ENCODE data around the gene APOL3.
"Not testable (repeated sequence)": the region's sequence is repeated elsewhere in the genome, so short reads cannot be mapped to it uniquely, and the experiment has no call there.

Gene APOL3

DNA sequence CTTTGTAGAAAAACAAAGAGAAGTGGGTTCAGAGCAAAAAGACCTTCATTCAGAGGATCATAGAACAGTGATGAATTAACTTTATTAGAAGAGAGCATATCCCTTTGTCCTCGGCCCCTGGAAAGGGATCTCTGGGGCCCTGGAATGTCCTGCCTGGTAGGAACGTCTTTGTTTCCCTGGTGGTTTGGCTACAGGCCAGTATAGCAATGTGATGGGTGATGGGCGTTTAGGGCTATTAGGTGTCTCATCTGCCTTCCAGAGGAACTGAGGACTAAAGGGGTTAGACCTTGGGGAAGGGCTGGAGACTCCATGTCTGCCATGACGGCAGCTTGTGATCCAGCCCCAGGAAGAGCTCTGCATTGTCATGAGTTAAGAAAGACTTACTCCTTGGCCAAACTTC, 32.0 kb upstream of the APOL3 start:
- in situ Hi-C loops (cut with HindIII; ENCODE audit: low sequenced_read_pairs), result no loop called here
- no peak for DNase-seq (ENCODE audit: low read depth, low spot score)
- no peak overlapping the region for H3K4me3 ChIP-seq (ENCODE audit: low read depth, low read length)
- TF ChIP-seq, protein P1, sequence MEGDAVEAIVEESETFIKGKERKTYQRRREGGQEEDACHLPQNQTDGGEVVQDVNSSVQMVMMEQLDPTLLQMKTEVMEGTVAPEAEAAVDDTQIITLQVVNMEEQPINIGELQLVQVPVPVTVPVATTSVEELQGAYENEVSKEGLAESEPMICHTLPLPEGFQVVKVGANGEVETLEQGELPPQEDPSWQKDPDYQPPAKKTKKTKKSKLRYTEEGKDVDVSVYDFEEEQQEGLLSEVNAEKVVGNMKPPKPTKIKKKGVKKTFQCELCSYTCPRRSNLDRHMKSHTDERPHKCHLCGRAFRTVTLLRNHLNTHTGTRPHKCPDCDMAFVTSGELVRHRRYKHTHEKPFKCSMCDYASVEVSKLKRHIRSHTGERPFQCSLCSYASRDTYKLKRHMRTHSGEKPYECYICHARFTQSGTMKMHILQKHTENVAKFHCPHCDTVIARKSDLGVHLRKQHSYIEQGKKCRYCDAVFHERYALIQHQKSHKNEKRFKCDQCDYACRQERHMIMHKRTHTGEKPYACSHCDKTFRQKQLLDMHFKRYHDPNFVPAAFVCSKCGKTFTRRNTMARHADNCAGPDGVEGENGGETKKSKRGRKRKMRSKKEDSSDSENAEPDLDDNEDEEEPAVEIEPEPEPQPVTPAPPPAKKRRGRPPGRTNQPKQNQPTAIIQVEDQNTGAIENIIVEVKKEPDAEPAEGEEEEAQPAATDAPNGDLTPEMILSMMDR (IDR thresholded peaks at IDR 0.05; ENCODE audit: low read depth, low read length), result no peak

DNA sequence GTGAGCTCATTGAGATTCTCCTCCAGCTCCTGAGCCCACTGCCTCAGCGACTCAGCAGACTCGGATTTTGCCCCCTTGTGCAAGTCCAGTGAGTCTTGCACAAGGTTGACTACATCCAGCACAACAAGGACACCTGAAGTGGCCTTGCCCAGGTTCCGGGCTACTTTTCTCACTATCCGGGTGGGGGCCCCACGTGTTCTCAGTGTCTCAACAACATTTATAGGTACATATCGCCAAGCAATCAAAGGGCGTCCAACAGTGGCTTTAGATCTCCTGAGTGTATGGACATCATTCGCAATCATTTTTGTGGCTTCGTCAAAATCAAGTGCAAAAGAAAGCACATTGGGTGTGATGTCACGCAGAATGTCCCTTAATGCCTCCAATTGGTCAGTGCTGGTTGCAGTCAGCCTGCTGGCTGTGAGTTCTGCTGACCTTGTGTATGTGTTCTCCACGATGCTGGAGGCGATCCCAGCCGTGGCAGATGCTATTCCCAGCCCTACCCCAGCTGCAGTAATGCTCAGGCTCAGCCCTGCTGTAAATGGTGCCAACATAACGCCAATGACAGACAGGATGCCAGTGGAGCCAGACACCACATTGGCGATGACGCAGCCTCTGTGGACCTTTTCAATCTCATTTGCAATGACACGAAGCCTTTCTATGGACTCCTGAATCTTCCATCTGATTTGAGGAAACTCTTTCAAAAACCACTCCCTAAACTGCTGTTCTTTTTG, 30.7 kb upstream of the APOL3 start:
- no peak overlapping the region for H3K4me3 ChIP-seq (ENCODE audit: low read depth, low read length)
- in situ Hi-C loops (cut with HindIII; ENCODE audit: low sequenced_read_pairs), result no loop called here
- peak; percentile 15 for DNase-seq (ENCODE audit: low read depth, low spot score)
- TF ChIP-seq, protein P1 (IDR thresholded peaks at IDR 0.05; ENCODE audit: low read depth, low read length), result no peak

DNA sequence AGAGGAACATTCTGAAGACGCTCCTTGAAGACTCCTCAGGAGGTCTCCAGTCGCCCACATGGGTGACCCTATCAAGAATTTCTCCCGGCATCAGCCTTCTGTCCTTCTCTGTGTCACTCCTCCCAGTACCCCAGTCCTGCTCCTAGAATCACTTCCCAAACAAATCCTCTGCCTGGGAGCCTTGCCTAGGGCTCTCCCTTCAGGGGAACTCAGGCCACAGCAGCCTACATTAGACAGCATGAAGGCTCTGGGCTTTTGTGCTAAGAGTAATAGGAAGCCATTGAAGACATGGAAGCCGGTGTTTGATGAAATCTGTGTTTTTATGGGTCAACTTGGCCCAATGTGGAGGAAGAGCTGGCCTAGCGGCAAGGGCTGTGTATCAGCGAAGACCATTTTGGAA, 27.3 kb upstream of the APOL3 start:
- DNase-seq (ENCODE audit: low read depth, low spot score); H3K4me3 ChIP-seq (ENCODE audit: low read depth, low read length); in situ Hi-C loops (cut with HindIII; ENCODE audit: low sequenced_read_pairs): not testable (repeated sequence)

DNA sequence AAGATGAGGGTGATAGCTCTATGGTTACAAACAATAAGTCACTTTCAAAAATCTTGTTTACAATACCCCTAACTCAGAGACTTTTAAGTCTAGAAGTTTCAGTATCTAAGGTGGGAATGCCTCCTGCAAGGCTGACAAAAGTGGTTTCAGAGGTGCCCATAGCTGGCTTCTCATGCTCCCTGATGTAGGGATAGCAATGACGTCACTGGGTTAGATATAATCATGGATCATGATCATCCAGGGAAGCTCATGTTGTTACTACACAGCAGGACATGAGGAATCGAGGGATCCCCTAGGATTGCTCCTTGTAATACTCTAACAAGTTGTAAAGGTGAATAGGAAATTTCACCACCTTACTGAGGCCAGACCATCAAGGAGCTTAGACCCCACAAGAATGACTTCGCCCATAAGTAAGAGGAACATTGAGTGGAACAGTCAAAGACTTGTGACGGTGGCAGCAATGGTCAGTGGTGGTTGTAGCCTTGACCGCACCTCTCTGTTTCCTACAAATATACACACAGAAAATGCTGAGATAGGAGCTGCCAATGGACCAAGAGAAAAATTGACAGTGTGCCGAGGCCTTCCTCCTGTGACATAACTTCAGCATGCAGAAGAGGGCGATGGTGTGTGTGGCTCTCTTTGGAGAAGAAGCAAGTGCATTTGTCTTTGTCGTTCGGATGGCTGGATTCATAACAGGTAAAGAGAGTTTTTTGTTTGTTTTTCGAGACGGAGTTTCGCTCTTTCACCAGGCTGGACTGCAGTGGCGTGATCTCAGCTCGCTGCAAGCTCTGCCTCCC, 25.5 kb upstream of the APOL3 start:
- no peak for DNase-seq (ENCODE audit: low read depth, low spot score)
- TF ChIP-seq, protein P1 (IDR thresholded peaks at IDR 0.05; ENCODE audit: low read depth, low read length), result no peak
- in situ Hi-C loops (cut with HindIII; ENCODE audit: low sequenced_read_pairs), result no loop called here
- H3K4me3 ChIP-seq (ENCODE audit: low read depth, low read length), result no peak overlapping the region

DNA sequence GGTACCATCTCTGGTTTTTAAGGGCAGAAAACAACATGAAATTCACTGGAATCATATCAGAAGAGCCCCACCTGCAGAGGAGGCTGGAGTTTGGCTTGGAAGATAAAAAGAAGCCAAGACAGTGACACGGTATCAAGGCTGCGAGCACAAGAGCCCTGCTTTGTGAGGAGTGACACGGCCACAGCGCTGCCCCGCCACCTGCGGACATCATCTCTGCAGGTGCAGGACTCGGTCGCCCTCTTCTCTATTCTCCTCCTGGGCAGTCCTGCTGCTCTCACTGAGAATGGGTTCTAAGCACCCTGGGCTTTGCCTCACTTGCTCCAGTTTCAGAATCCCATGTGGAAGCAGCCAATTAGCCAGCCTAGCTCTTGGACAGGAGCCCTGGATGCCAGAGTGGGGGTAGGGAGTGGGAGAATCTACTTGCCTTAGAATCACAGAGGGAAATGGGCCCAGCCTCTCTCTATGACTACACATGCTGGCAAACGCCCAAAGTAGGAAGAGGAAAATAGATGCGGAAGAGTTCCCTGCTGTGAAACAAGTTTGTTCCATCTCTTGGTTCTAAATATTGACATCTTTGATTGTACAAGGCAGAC, 24.0 kb upstream of the APOL3 start:
- TF ChIP-seq, protein P1 (IDR thresholded peaks at IDR 0.05; ENCODE audit: low read depth, low read length), result no peak
- DNase-seq (ENCODE audit: low read depth, low spot score), result peak; percentile 18
- no peak overlapping the region for H3K4me3 ChIP-seq (ENCODE audit: low read depth, low read length)
- in situ Hi-C loops (cut with HindIII; ENCODE audit: low sequenced_read_pairs), result no loop called here

DNA sequence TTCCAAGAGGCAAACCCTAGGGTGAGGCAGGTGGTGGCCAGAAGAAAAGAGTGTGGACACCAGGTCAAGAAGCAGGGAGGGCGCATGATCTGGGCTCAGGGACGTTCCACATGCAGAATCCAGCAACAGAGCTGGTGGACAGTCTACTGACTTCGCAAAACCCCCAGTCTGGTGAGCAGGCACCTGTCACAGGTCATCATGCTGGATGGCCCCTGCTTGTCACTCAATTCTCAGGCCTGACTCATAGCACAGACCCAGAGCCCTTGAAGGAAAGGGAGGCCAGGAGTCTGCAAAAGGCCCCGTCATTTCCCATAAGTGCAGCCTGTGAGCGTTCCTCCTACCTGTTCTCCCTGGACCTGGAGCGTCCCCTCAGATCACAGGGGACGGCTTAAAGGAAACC, 22.9 kb upstream of the APOL3 start:
- DNase-seq (ENCODE audit: low read depth, low spot score), result no peak
- in situ Hi-C loops (cut with HindIII; ENCODE audit: low sequenced_read_pairs), result no loop called here
- TF ChIP-seq, protein P1 (IDR thresholded peaks at IDR 0.05; ENCODE audit: low read depth, low read length), result no peak
- no peak overlapping the region for H3K4me3 ChIP-seq (ENCODE audit: low read depth, low read length)

DNA sequence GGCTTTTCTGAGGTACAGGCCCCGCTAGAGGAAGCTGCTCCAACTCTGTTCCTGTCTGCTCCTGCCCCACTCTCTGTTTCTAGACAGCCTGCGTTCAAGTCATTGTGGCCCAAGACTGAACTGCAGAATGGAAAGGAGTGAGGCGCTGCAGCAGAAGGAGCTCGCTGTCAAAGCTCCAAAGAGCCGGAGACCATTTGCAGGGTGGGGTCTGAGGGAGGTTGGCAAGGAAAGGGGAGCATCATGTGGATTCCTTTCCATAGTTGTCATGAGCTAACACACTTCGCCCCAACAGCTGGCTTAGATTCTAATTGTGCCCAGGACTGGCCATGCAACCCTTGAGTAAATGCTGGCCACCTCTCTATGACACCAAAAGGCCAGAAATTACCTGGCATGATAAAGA, 22.3 kb upstream of the APOL3 start:
- TF ChIP-seq, protein P1 (IDR thresholded peaks at IDR 0.05; ENCODE audit: low read depth, low read length), result no peak
- in situ Hi-C loops (cut with HindIII; ENCODE audit: low sequenced_read_pairs), result no loop called here
- H3K4me3 ChIP-seq (ENCODE audit: low read depth, low read length), result no peak overlapping the region
- no peak for DNase-seq (ENCODE audit: low read depth, low spot score)

All from astrocyte of the spinal cord (primary cell).